WI38 (cell line): ENCODE results near the gene SDHB.

Experiments
- H3K4me3 ChIP-seq: 2 replicates; pipeline ENCODE4 v1.5.1; 2011; ENCODE audit warnings: low read depth, mild to moderate bottlenecking, control low read depth, low read length
- TF ChIP-seq, protein P1 (sequence below): IDR thresholded peaks from 2 replicates; pipeline ENCODE4 v1.5.1; 2012; ENCODE audit warnings: low read depth, mild to moderate bottlenecking, control low read depth, low read length

SDHB gene

DNA sequence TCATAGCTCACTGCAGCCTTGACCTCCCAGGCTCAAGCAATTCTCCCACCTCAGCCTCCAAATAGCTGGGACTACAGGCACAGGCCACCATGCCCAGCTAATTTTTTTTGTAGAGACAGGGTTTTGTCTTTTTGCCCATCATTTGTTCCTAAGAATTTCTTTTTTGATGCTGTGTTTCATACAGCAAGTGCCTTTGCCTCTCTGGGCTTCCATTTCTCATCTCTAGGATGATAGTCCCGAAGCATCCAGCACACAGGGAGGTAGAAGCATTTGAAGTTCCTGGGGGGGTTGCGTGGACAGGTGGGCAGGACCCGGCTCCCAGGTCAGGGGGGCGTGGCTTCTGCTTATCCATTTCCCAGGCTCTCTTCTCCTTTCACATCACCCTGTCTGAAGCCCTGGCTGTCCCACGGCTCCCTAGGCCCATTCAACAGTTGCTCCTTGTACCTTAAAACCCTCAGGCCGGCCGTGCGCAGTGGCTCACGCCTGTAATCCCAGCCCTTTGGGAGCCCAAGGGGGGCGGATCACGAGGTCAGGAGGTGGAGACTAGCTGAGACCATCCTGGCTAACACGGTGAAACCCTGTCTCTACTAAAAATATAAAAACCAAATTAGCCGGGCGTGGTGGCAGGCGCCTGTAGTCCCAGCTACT, 45.5 kb downstream of the SDHB start:
- no peak overlapping the region for H3K4me3 ChIP-seq
- TF ChIP-seq, protein P1, sequence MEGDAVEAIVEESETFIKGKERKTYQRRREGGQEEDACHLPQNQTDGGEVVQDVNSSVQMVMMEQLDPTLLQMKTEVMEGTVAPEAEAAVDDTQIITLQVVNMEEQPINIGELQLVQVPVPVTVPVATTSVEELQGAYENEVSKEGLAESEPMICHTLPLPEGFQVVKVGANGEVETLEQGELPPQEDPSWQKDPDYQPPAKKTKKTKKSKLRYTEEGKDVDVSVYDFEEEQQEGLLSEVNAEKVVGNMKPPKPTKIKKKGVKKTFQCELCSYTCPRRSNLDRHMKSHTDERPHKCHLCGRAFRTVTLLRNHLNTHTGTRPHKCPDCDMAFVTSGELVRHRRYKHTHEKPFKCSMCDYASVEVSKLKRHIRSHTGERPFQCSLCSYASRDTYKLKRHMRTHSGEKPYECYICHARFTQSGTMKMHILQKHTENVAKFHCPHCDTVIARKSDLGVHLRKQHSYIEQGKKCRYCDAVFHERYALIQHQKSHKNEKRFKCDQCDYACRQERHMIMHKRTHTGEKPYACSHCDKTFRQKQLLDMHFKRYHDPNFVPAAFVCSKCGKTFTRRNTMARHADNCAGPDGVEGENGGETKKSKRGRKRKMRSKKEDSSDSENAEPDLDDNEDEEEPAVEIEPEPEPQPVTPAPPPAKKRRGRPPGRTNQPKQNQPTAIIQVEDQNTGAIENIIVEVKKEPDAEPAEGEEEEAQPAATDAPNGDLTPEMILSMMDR = no peak

DNA sequence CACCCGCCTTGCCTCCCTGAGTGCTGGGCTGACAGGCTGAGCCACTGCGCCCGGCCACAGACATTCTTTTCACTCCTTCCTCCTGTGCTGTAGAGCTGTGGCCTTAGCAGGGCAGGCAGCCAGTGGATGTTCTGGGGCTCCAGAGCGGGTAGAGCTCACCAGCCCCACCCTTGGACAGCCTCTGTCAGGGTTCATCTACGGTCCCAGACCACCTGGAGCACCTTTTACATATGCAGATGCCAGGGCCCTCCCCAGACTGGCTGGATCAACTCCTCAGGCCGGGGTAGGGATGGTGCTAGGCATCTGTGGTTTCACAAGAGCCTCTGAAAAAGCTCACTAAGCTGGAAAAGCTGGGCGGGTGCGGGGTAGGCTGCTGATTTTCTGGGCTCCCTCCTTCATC, 46.7 kb downstream of the SDHB start:
- TF ChIP-seq, protein P1 = no peak
- no peak overlapping the region for H3K4me3 ChIP-seq

DNA sequence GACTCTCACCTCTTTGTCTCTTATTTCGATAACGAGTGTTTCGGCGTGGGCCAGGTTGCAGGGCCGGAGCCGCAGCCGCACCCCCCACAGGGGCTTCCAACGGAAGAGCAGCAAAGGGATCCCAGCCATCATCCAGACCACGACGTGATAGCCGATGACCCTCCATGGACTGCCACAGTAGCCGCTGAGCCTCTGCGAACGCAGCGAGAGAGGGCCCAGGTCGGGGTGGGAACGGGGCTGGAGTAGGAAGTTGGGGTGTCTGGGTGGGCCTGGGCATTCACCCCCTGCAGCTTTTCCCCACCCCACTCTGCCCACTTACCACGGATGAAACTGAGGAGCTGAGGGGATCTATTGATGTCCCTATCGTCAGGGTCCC, 48.5 kb downstream of the SDHB start:
- TF ChIP-seq, protein P1 = no peak
- no peak overlapping the region for H3K4me3 ChIP-seq

DNA sequence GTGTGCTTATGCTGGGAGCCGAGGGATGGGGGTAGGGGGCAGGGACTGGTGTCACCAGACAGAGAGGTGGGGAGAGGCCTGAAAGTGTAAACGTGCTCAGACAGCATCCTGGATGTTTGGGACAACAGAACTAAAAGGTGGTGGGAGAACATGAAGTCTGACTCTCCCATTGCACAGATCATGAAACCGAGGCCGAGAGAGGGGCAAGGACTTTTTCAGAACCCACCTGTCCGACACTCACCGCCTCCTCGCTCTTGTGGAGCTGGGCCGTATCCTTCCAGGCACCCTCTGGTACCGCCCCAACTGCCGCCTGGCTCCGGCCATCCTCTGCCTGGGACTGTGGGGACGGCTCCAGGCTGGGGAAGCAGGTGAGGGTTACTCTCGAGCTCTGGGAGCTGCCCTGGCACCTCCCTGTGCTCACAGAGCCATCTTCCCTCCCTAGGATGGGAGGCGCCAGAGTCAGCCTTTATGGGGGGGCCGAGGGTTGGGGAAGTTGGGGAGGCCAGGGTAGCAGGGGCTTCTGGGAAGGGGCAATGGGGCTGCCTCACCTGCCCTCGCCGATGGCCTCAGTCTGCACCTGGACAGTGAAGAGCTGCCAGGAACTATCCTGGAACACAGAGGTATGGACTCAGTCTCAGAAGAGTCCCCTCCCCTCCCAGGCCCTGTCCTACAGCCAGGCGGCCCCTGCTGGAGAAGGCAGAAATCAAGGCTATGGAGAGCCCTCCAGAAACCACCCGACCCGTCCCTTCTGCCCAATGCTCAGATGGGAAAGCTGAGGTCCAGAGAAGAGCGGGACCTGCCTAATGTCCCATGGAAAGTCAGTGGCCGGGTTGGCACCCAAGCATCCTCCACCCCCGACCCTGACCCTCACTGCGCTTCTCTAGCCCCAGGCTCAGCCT, 49.1 kb downstream of the SDHB start:
- H3K4me3 ChIP-seq = no peak overlapping the region
- TF ChIP-seq, protein P1 = no peak

DNA sequence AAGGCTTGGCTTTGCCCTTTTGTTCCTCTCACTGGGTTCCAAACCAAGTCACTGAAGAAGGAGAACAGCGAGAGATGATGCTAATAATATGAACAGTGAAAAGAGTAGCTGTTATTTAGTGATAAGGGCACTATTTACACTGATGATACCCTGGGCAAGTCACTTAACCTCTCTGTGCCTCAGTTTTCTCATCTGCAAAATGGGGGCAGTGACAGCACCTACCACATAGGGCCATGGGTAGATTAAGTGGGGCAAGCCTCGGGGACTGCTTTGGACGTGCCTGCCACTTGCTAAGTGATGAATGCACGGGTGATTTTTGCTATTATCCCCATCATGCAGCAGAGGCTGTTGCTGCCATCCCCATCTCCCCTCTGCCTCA, 51.3 kb downstream of the SDHB start:
- H3K4me3 ChIP-seq = no peak overlapping the region
- TF ChIP-seq, protein P1 = no peak

DNA sequence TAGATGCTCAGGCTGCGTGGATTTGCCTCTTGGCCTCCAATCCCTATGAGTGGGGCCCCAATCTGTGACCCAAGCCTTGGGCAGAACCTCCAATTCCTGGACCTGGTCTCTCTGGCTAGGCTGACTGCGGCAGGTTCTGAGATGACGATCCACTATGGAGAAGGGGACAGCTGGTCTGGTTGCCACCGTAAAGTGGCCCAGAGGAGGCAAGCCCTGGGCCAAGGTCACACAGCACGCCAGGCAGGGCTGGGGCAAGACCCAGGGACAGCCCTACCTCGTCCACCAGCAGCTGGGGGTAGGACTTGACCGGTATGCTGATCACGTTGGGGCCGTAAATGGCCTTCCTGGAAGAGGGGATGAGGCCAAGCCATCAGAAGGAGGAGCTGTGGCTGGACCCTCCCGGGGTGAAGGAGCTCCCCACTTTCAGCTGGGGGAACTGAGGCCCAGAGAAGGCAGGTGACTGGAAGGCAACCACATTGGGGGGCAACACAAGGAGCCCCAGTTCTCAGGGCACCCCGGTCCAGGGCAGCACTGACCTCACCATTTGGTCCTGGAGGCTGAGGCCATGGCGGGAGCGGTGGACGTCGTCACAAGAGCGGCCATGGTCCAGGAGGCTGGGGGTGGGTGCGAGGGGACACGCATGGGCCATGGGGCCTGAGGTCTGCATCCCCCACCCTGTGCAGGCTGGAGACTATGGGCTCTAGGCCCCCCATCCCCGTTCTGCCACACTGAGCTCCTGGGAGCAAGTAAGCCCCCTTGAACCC, 51.9 kb downstream of the SDHB start:
- no peak overlapping the region for H3K4me3 ChIP-seq
- TF ChIP-seq, protein P1 = no peak
